Measurements from ENCODE around the gene FUT7. TPM values are rescaled to one million over a fixed set of nuclear protein-coding genes. Genes with fewer than 3 reads are reported as not detected.
"Not testable (repeated sequence)": the region's sequence is repeated elsewhere in the genome, so short reads cannot be mapped to it uniquely, and the experiment has no call there.

FUT7 gene
- total RNA-seq, 1 donor from 2014 or later, result 0.84 TPM

- intact Hi-C loops (cut with micrococcal nuclease), result loop anchor here (2.0 kb wide), 2 partner anchors 83 to 191 kb away; partner anchors contain the start of gene AJM1
These were observed 2.3 kb upstream of the FUT7 start for GRCh38 chr9:137034039-137034708.

GRCh38 chr9:137033481-137033880, 1.6 kb upstream of the FUT7 start:
- intact Hi-C loops (cut with micrococcal nuclease), result not testable (repeated sequence)

GRCh38 chr9:137032858-137033257, 970 bp upstream of the FUT7 start:
- intact Hi-C loops (cut with micrococcal nuclease), result no loop called here

DNA sequence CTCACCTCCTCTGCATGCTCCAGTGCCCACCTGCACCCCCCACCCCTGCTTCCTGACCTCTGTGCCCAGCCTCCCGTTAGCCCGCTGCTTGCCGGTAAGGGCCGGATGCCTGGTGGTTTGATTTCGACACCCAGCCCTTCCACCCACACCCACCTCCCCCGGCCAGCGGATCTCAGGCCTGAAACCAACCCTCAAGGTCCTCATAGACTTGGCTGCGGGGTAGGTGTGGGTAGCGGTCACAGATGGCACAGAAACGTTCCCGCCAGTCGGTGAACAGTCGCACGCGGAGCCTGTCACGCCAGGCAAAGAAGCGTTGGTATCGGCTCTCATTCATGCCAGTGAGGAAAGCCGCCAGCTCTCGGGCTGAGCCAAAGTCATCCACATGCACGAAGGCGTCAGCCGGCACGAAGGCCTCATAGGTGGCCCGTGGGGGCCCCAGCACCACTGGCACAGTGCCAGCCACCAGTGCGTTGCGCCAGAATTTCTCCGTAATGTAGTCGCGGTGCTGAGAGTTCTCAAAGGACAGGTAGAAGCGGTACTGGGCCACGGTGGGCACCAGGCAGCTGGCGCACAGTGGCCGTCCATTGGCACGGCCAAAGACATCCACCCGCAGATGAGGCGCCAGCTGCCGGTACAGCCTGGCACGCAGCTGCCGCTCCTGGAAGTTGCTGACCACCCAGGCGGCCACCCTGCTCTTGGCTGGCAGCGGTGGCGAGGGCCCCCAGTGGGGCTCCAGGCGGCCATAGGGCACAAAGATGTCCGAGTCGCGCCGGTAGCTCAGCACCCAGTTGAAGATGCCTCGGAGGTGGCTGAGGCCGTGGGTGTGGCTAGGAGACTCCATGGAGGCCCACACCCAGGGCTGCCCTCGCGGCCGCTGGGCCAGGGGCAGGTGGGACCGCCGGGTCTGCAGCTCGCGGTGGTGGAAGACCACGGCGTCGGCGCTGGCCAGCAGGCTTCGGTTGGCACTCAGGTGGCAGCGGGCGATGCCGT, 1.1 kb downstream of the FUT7 start:
- intact Hi-C loops (cut with micrococcal nuclease), result no loop called here

DNA sequence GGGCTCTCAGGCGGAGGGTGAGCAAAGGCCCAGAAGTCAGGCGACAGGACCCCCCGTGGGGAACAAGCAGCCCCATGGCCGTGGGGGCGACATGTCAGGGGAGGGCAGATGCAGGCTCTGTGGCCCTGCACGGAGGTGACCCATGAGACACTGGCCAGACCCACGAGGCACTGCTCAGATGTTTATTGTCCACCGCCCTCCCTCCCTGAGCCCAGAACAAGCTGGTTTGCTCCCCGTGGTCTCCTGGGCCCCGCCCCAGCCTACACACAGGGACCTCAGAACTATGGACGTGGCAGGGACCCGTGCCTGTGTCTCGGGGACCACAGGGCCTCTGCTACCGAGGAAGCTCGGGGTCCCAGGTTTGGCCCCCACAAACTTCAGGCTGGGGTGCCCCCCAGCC, 1.9 kb downstream of the FUT7 start:
- intact Hi-C loops (cut with micrococcal nuclease), result no loop called here

- intact Hi-C loops (cut with micrococcal nuclease), result loop anchor here (2.0 to 5.0 kb wide), 2 partner anchors 38 to 180 kb away; partner anchors contain the start of gene PHPT1
These were observed 2.6 kb downstream of the FUT7 start for GRCh38 chr9:137029058-137029936.

GRCh38 chr9:137028263-137029057, 3.4 kb downstream of the FUT7 start:
- intact Hi-C loops (cut with micrococcal nuclease), result loop anchor here (2.0 to 5.0 kb wide), 2 partner anchors 39 to 180 kb away; partner anchors contain the start of gene PHPT1

DNA sequence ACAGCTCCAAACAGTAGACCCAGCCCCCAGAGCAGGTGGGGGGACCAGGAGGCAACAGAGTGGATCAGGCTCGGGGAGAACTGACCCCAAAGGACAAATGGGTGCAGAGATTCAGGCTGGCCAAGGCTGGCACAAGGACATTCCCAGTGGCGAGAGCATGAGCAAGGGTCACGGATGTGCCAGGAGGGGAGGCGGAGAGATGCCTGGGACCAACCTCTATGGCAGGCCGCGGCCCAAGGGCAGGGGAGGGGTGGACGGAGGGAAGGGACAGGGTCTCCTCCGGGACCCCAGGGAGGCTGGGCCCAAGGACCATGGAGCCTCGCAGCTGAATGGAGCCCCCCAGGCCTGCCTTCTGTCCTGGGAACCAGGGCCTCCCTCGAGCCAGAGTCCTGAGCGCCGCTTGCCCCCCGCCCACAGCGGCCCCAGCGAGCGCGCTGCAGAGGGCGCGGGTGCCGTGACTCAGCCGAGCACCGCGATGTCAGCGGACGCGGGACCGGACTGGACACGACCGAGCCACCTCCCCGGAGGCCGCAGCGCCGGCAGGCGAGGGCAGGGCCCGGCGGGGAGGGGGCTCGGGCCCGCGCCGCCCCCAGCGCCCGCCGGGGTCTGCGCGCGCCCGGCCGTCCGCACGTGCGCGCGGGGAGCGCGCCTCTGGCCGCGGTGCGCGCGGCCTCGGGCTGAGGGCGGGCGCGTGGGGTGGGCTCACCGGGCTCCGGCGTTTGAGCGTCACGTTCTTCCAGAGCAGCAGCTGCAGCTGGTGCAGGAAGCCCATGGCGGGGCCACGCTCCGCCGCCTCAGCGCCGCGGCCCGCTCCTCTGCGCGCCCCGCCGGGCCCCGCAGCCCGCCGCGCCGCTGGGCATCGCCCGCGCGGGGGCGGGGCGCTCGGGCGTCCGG, 4.3 kb downstream of the FUT7 start, which contains the start of gene ABCA2:
Gene ABCA2 (minus strand): TSS at position 869 of the 894 bp plus-strand sequence. CDS start 97 bp downstream, at position 772.
- intact Hi-C loops (cut with micrococcal nuclease), result loop anchor here (2.0 to 5.0 kb wide), 2 partner anchors 40 to 179 kb away; partner anchors contain the start of gene PHPT1

- intact Hi-C loops (cut with micrococcal nuclease), result loop anchor here (5.0 kb wide), 1 partner anchor 40 kb away; no protein-coding TSS in a partner anchor
These were observed 5.1 kb downstream of the FUT7 start for GRCh38 chr9:137026828-137027227.

- intact Hi-C loops (cut with micrococcal nuclease), result loop anchor here (5.0 kb wide), 1 partner anchor 41 kb away; no protein-coding TSS in a partner anchor
These were observed 5.5 kb downstream of the FUT7 start for GRCh38 chr9:137026384-137026783.

DNA sequence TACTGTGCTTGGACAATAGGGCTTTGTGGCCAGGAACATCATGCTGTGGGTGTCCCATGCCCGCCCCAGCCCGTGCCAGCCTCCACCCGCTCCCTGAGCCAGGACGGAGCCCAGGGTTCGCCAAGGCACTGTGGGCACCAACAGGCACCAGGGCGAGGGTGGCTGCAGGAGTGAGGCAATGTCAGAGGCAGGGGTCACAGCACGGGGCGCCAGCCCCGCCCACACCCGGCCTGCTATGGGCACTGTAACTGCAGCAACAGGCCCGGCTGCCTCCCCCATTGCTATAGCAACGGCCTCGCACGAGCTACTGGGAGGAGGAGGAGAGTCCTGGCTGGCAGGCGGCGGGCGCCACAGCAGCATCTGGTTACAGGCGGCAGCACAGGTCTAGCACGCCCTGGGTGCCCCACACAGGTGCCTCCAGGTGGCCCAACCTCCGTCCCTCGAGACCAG, 6.3 kb downstream of the FUT7 start:
- intact Hi-C loops (cut with micrococcal nuclease), result loop anchor here (5.0 kb wide), 1 partner anchor 42 kb away; no protein-coding TSS in a partner anchor

GRCh38 chr9:137023583-137023991, 8.3 kb downstream of the FUT7 start:
- intact Hi-C loops (cut with micrococcal nuclease), result no loop called here

- intact Hi-C loops (cut with micrococcal nuclease), result no loop called here
These were observed 8.7 kb downstream of the FUT7 start for GRCh38 chr9:137023157-137023556.

- intact Hi-C loops (cut with micrococcal nuclease), result loop anchor here (1.0 kb wide), 2 partner anchors 30 to 44 kb away; partner anchors contain the start of gene PAXX
These were observed 9.3 kb downstream of the FUT7 start for GRCh38 chr9:137022662-137023008.

DNA sequence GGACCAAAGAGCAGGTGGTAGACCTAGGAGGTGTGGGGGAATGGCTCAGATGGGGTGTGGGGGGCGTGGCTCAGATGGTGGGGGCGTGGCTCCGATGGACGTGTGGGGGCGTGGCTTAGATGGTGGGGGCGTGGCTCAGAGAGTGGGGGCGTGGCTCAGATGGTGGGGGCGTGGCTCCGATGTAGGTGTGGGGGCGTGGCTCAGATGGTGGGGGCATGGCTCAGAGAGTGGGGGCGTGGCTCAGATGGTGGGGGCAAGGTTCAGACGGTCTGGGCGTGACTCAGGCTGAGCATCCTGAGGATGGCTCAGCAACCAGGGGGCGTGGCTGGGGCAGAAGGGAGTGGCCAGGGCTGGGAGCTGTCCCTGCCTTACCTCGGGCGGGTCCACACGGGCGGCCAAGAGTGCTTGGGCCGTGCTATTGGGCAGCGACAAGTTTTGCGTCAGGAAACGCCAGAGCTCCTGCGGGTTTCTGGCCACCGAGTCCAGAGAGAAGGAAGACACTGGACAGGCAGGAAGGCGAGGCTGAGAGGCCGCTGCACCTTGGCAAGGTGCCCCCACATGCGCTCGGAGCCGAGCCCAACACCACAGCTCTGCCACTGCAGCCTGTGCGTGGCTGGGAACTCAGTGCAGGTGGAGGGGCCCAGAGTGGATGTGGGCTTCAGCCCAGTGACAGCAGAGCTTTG, 9.8 kb downstream of the FUT7 start:
- intact Hi-C loops (cut with micrococcal nuclease), result loop anchor here (1.0 kb wide), 2 partner anchors 30 to 44 kb away; partner anchors contain the start of gene PAXX

- intact Hi-C loops (cut with micrococcal nuclease), result no loop called here
These were observed 10.3 kb downstream of the FUT7 start for GRCh38 chr9:137021568-137021978.

DNA sequence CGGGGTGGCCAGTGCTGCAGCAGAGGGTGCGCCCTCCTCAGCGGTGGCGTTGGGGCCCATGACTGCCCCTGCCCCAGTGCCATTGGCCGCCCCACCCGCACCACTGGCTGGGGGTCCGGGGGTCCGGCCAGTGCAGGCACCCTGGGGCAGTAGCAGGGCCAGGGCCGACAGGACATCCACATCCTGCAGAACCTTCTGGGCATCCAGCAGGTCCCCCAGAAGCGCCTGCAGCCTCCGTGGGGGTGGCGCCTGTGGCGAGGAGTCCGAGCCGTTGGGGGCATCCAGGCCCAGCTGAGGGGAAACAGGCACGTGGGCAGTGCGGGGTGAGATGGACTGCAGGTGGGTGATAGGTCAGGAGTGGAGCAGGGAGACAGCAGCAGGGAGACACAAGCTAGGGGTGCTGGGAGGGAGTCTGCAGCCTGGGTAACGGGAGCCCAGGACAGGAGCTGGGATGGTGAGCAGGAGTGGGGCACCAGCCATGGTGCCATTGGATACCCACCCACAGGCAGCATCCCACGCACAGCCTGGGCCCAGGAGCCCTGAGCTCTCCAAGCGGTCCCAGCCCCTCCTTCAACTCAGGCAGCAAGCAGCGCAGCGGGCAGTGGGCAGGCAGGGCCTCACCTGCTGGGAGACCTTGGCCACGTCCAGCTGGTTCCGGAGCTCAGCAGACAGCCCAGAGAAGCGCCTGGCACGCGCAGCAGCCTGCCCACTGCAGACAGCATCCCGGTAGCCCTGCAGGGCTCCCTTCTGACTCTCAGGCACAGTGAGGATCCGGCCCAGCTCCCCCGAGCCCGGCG, 10.9 kb downstream of the FUT7 start:
- intact Hi-C loops (cut with micrococcal nuclease), result no loop called here
